Frontal cortex (tissue), 4 donors: ENCODE measurements around the gene TMEM207. TPM values are rescaled to one million over a fixed set of nuclear protein-coding genes. Genes with fewer than 3 reads are reported as not detected.

Experiments used
- DNase-seq, 2 donors: peaks; one replicate each; pipeline ENCODE4 v3.0.0; 2012; ENCODE audit warnings: low spot score in 2 of 2
- FAIRE-seq: peaks from 2 replicates; lab custom pipeline; 2012; peaks lifted over from hg19 to GRCh38; lab: Jason Lieb, UNC
- total RNA-seq: library from RNA; depleted of rRNA; stranded (reverse); fragments of >200 nt; gene quantifications from one replicate; pipeline ENCODE4 v1.2.3, GENCODE V29; 2014
- donor health status: control.
- donor health status: control.
- donor health status: control.

Gene TMEM207
- total RNA-seq, 1 donor from 2014 or later: not detected

DNA sequence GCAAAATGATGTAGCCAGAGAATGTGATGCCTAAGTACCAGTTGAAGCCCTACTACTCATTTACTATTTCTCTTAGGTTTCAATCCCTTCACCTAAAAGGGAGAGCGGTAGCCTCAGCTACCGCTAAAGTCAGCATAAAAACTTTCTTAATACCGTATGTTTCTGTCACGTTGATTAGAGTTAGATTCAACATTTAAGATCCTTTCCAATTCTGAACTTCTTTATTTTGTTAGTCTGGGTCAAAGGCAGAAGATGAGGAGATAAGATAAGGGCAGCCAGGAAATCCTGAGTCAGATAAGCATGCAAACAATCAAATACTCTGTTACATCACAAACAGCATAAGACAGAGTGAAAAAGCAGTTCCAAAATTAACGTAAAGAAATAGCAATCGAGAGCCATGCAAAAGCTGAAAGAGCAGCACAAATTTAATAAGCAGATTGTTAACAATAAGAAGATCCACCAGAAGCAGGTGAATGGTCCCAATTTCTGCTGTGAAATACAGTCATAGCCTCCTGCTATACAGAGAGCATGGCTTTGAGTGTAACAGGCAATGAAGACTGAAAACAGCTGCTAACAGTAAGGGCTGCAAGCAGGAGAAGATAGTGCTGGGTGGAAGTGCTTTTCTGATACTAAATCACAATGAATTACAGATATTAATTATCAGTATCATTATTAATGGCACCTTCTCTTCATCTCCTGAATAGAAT lies 3.0 kb downstream of the TMEM207 start:
- no peak for FAIRE-seq

DNA sequence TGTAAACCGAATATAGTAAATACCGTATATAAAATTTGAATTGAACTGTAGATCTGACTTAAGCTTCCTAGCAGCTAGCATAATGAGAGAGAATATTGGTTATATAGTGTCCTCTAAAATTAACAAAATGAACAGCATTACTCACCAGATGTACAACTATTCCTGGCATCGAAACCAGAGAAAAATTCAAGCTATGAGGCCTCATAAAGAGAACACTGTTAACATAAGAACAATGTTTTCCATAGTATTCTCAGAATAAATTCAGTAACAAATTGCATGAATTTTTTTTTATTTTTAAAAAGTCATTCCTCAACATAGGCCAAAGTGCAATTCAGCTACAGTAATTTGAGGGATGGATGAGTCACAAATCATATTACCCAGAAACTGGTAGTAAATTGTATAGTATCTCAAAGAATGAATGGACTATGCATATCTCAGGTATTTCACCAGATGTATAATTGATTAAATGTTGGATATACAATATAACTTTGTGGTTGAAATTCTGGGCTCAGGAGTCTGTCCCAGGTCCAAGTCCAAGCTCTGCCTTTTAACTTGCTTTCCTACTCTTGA lies 5.0 kb downstream of the TMEM207 start:
- FAIRE-seq: no peak
- DNase-seq: no peak

More for the DNA sequence above, 3.0 kb downstream of the TMEM207 start:
- DNase-seq: no peak

DNA sequence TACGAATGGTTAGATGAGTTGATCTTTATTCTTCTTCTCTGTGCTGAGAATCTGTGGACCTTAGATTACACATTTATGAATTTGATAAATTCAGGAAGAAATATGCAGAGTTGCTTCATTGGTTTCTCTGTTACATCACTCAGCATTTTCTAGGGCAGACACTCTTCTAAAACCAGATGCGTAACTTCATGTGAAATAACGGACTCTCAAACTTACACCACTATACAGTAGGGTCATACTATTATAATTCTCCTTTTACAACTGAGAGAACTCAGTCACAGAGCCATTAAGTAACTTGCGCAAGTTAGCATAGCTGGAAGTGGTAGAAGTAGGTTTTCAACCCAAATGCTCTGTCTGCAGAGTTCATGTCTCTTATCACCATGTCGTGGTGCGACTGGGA lies 5.7 kb downstream of the TMEM207 start:
- FAIRE-seq (no peak), DNase-seq (no peak)

DNA sequence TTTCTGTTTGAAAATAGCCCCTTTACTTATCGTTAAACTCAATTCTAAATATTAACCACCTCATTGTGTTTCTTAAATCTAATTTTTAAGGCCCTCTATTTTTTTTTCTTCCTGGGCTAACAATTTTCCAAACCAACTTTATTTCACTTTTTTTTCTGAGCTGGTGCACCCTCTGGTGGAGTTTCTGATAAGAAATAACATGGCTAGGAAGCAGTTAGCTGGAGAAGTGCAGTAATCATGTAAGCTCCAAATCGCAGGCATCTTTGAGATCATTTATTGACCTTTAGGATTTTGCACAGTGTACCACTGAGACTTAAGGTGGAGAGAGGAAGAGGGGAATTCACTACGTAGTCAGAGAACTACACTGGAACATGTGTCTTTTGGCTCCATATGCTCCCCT lies 6.4 kb downstream of the TMEM207 start:
- no peak for FAIRE-seq
- DNase-seq: no peak

DNA sequence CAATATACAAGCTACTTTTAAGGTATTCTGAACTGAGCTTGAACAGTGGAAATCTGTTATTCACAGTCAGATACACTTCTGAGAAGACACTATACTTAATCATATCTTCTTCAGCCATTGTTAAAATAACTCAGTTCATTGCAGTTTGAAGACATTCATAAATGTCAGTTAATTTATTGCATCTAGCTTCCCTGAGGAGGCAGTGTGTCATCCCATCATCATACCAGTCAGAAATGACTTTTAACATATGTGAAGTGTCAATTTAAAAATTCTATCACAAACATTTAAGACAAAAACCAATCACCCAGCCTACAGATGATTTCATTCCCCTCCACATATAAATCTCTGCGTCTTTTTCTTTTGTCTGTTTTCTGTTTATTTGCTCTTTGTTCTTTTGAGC lies 7.5 kb downstream of the TMEM207 start:
- FAIRE-seq (no peak), DNase-seq (no peak)

DNA sequence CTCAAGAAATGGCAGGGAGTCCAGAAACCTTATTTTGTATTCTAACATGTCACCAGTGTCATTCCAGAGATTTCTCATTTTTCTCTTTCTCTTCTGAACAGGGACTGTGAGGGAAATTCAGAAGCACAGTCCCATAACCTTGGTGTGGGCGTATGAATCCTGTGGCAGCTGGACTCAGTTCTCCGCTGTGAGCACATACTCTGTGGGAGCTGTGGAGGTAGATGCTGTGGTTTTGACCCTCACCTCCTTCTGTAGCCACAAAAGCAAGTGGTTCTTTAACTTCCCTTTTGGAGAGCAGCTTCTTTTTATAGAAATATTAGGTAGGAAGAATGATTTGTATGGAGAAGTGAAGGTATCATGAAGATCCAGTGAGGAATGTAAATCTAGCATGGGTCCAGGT lies 13.4 kb downstream of the TMEM207 start:
- FAIRE-seq (no peak), DNase-seq (no peak)

DNA sequence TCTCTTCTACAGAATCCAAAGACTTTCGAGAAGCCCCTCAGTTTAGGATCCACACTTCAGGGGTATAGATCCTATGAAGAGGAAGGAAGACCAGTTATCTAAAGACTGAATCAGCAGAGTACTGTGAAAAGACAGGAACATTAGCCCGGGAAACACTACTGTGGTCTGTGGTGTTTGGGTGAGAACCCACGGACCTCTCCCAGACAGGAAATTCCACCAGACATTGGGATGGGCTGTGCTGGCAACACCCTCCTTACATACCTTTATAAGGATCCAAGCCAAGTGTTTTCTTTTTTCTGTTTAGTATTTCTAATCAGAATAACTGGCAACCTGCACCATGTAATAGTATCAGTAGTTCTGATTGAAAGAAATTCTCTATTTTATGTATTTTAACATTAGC lies 14.1 kb downstream of the TMEM207 start:
- FAIRE-seq: no peak
- no peak for DNase-seq

DNA sequence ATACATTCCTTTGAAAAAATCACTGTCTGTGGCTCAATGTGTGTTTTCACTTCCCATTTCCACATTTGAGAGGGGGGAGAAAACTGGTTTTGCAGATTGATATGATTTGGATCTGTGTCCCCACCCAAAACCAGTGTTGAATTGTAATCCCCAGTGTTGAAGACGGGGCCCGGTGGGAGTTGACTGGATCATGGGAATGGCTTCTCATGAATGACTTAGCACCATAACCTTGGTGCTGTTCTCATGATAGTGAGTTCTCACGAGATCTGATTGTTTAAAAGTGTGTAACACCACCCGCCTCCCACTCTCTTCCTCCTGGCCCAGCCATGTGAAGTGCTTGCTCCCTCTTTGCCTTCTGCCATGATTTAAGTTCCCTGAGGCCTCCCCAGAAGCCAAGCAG lies 16.1 kb downstream of the TMEM207 start:
- no peak for DNase-seq
- FAIRE-seq: no peak

DNA sequence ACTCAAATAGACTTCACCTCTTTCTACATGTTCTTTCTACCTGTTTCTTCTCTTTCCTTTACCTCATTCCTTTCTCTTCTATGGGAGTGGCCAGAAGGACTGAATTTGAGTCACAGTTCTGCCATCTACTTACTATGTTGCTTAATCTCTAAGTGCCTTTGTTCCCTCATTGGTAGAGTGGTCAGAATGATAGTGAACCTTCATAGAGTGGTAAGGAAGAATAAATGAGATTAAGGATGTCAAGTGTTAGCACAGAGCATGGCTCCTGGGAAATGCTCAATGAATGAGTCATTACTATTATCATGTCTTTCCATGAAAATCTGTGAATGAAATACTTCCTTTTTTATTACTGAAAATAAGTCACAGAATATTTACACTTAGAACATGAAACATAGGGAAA lies 17.5 kb downstream of the TMEM207 start:
- FAIRE-seq: no peak
- no peak for DNase-seq

DNA sequence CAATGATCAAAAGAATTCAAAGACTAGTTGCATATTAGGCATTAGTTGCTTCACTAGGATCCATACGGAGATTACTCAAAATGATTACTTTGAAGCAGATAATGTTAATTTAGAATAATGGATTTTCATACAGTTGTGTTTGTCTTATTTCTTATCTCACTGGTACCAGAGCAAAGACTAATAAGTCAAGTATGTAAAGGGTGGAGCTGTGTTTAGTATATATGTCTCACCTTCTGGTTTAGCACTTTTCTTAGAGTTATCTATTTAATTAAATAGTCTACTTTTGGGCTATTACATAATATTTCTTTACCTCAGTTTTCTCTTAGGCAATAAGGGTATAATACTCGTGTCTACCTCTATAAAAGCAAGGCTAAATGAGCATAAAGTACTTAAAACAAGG lies 18.8 kb downstream of the TMEM207 start:
- no peak for DNase-seq
- no peak for FAIRE-seq

DNA sequence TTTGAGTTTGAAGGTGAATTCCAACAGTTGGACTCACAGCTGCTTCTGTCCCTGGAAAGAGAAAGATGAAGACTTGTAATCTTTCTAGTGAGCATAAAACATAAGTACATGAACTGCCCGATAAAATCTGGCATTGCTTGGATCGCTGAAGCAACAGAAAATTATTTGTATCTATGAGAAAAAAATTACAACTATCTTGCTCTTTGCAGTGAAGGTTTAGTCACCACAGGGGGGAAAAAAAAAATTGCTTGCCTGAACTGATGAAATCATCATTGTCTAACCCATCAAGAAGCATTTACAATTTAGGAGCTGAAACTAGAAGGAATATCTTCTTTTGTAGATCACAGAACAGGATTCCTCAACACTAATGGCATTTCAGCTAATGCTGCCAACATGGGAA lies 20.0 kb downstream of the TMEM207 start:
- FAIRE-seq: no peak
- no peak for DNase-seq

DNA sequence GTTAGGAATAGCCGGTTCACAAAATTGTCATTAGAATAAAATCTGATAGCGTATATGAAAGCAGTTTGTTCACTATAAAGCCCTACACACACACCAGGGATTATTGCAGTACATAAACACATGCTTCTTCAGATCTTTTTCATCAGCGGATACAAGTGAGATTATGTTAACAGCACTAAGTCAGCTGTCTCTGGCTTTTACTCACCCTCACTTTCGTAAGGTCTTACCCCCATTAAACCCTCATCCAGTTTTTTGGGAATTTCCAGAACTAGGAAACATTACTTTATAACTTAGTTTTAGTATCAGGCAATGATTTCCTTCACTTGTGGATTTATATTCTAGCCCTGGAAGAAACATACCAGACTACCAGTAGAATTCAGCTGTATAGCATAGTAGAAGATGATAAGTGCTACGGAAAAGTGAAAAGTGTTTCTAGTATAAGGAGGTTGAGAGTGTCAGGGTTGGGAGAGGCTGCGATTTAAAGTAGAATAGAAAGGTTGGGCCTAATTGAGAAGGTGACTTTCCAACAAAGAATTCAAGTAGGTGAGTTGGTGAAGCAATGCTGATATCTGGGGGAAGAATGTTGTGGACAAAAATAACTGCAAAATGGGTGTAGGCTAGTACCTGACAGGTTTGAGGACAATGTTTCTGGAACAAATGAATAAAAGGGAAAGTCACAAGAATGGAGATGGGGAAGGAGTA lies 22.7 kb downstream of the TMEM207 start:
- no peak for DNase-seq
- no peak for FAIRE-seq

DNA sequence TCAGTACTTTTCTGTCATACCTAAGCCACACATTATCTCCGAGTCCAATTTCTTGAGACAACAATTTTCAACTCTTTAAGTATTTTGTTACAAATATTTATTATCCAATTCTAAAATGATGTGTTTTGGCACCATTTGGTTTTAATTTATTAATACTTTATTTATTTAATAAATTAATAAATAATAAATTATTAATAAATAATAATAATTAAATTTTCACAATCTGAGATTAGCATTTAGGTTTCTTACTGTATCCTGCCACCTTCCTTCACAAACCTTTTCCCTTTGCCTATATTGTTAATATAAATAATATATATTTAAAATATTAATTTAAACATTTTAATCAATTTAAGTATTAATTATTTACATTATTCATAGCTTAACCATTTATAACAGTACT lies 23.9 kb downstream of the TMEM207 start:
- peak; percentile 86 for FAIRE-seq
- no peak for DNase-seq

DNA sequence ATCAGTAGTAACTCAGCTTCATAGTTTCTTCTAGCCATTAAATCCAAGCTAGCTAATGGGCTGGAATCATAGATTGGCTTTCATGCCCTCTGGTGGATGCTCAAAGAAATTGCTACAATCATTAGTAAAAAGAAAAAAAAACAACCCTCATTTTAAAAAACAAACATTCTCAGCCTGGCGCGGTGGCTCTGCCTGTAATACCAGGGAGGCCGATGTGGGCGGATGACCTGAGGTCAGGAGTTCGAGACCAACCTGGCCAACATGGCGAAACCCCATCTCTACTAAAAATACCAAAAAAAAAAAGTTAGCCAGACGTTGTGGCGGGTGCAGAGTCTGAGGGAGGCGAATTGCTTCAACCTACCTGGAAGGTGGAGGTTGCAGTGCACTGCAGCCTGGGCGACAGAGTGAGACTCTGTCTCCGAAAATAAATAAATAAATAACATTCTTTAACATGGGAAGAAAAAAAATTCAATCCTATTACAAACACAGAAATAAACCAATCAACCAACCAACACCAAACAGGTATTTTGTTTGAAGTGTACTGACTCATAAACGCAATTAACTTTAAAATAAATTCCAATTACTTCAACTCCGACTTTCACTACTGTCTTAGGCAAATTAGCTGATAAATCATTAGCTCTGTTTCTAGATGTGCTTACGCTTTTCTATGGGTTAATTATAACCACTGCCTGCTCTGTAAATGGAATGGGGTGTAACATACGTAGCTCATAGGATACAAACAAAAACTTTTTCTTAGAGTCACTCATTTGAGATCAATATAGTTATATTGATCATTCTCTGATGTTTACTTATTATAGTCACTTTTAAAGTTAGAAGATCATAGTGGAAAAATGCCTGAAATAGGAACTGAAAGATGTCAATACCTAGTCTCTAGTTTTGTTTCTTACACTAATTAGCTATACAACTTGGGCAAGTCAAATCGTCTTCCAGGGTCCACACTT lies 24.9 kb downstream of the TMEM207 start:
- DNase-seq (peak; percentile 11 to 19), FAIRE-seq (peak; percentile 64)

DNA sequence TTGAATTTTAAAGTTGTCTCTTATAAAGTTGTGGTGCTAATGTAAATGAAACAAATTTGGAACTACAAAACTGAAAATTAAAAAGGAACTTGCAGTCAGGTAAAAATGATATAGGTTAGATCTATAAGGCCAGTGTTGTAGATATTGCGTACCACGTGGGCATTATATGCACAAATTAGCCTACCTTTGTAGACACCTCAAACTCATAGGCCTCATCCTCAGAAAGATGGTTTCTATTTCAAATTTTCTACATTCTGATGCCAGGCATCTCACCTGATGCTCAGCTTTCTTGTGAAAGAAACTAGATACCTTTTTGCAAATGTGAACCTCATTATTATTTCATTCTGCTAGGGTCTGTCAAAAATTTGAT lies 25.6 kb downstream of the TMEM207 start:
- no peak for DNase-seq
- no peak for FAIRE-seq

DNA sequence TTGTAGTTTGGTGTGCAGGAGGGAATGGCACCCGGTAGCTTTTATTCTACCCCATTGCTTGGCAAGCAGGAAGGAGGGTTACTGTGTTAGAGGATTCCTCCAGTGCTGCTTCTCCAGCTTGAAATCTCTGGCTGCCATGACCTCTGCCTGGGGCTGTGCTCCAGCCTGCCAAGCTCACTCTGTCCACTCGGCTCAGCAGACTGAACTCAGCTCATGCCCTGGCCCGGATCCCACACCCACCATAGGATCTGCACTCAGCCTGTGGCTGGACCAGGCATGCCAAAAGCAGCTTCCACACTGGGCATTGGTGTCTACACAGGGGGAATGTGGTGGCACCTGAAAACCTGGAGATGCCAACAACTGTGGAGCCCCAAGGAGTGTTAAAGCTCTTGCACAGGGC lies 35.4 kb downstream of the TMEM207 start:
- FAIRE-seq (no peak), DNase-seq (no peak)

DNA sequence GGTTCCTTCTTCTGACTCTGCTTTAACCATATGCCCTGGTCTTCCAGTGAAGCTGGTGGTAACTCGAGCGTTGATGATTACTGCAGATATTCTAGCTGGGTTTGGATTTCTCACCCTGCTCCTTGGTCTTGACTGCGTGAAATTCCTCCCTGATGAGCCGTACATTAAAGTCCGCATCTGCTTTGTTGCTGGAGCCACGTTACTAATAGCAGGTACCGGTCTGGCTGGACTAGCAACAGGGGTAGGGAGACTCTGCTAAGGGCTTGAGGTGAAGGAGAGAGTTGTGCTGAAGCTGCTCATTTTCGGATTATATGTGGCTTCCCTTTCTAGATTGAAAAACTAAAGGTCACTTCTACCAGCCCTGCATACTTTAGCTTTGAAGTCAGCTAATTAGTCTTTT lies 45.0 kb downstream of the TMEM207 start:
- DNase-seq (no peak), FAIRE-seq (no peak)

DNA sequence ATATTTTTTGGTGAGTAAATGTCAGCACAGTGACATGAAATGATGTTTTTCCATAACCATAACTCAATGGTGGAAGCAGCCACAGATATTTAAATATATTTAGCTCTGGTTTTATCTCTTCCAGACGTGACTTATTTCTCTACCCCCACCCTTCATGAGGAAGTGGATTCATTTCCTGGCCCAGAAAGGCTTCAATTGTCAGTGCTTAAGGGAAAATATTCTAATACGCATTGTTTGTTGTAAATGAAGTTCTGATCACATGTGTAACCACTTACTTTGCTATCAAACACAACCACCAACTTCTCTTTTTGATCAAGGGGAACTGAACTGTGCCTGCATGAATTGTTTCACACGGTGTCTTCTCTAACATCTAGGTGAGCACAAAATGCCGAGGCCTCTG lies 47.7 kb downstream of the TMEM207 start:
- FAIRE-seq (no peak), DNase-seq (no peak)

DNA sequence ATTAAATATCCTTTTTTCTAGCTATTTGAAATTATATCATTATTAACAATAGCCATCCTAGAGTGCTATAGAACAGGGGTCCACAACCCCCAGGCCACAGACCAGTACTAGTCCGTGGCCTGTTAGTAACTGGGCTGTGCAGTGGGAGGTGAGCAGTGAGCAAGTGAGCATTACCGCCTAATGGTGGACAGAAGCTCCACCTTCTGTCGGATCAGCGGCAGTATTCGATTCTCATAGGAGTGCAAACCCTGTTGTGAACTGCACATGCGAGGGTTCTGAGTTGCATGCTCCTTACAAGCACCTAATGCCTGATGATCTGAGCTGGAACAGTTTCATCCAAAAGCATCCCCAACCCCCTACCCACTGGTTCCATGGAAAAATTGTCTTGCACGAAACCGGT lies 50.0 kb downstream of the TMEM207 start:
- no peak for DNase-seq
- FAIRE-seq: no peak

DNA sequence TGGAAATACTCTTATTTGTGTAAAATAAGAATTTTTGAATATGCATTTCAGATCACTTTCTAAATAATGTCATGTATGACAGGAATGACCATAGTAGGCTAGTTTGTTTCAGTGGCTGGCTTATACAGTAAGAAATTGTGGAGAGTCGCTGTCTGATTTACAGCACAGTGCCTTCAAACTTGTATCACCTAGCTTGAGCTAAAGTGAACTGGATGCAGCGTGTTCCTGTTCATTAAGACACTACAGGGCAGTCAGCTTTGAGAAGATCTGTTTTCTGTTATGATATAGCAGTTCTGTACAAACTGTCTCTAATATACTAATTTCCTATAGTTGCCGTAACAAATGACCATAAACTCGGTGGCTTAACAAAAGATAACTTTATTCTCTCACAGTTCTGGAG lies 51.8 kb downstream of the TMEM207 start:
- DNase-seq (no peak), FAIRE-seq (no peak)
